ENCODE data around the gene MSL3B.

Gene MSL3B

GRCh38 chr2:233852056-233852455 lies 16.1 kb downstream of the MSL3B start:
- in situ Hi-C loops (cut with HindIII; ENCODE audit: low pct_unique_long_range_greater_than_20kb, low sequenced_read_pairs), result no loop called here
- no peak for ATAC-seq

DNA sequence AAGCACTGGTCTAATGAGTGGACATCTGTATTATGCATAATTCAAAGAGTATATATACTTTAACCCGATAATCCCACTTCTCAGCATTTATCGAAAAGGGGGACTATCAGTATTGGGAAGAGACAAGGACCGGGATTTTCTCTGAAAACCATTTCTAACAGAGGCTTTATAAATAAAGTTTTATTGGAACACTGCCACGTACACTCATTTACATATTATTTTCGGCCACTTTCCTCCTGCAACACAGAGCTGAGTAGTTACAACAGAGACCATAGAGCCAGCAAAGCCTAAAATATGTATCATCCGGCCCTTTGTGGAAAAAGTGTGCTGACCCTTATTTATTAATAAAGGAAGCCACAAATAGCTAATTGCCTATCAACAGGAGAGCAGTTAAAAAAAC lies 17.0 kb downstream of the MSL3B start:
- H3K9me3 ChIP-seq (ENCODE audit: control insufficient read depth, insufficient read depth, low read depth, low read length), result no peaks in the 10 kb centered on the region
- ATAC-seq, result no peak
- ChIA-PET POLR2A (no interaction called here), CTCF (no interaction called here)
- in situ Hi-C loops (cut with HindIII; ENCODE audit: low pct_unique_long_range_greater_than_20kb, low sequenced_read_pairs), result no loop called here
- H3K4me3 ChIP-seq (ENCODE audit: low read depth in 2 of 2, low read length in 2 of 2), result no peak overlapping the region
- H3K27ac ChIP-seq (ENCODE audit: low read length), result peak overlapping the region; percentile 79
- no peak for DNase-seq (ENCODE audit: low read depth, low spot score)
- 0 out of 2 replicates have a peak, but pooled peaks have one; percentile 2 for TF ChIP-seq POLR2AphosphoS5 (IDR thresholded peaks at IDR 0.05; ENCODE audit: low read depth, low read length)
- TF ChIP-seq, protein P1, sequence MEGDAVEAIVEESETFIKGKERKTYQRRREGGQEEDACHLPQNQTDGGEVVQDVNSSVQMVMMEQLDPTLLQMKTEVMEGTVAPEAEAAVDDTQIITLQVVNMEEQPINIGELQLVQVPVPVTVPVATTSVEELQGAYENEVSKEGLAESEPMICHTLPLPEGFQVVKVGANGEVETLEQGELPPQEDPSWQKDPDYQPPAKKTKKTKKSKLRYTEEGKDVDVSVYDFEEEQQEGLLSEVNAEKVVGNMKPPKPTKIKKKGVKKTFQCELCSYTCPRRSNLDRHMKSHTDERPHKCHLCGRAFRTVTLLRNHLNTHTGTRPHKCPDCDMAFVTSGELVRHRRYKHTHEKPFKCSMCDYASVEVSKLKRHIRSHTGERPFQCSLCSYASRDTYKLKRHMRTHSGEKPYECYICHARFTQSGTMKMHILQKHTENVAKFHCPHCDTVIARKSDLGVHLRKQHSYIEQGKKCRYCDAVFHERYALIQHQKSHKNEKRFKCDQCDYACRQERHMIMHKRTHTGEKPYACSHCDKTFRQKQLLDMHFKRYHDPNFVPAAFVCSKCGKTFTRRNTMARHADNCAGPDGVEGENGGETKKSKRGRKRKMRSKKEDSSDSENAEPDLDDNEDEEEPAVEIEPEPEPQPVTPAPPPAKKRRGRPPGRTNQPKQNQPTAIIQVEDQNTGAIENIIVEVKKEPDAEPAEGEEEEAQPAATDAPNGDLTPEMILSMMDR (IDR thresholded peaks at IDR 0.05), result no peak
- no peaks in the 10 kb centered on the region for H3K27me3 ChIP-seq (ENCODE audit: control insufficient read depth, insufficient read depth, low read length)
- peaks cover 28% of the 10 kb centered on the region for H3K4me1 ChIP-seq (ENCODE audit: control insufficient read depth, insufficient read depth, low read length)
- peaks cover 38% of the 10 kb centered on the region for H3K36me3 ChIP-seq (ENCODE audit: control insufficient read depth, insufficient read depth, low read length)
- BruUV-seq (replicated peaks), result no TSS peak
- intact Hi-C loops (cut with micrococcal nuclease; ENCODE audit: unreplicated experiment), result no loop called here

More at GRCh38 chr2:233852056-233852455, 16.1 kb downstream of the MSL3B start:
- no TSS peak for BruUV-seq (replicated peaks)
- Histone ChIP-seq H3K27me3 (ENCODE audit: control insufficient read depth, insufficient read depth, low read length) (no peaks in the 10 kb centered on the region), H3K4me1 (ENCODE audit: control insufficient read depth, insufficient read depth, low read length) (peaks cover 28% of the 10 kb centered on the region), H3K27ac (ENCODE audit: low read length) (peak overlapping the region; percentile 99), H3K4me3 (ENCODE audit: low read depth in 2 of 2, low read length in 2 of 2) (peak overlapping the region; percentile 88 to 94), H3K36me3 (ENCODE audit: control insufficient read depth, insufficient read depth, low read length) (peaks cover 38% of the 10 kb centered on the region), H3K9me3 (ENCODE audit: control insufficient read depth, insufficient read depth, low read depth, low read length) (no peaks in the 10 kb centered on the region)
- ChIA-PET POLR2A (no interaction called here), CTCF (no interaction called here)
- intact Hi-C loops (cut with micrococcal nuclease; ENCODE audit: unreplicated experiment), result no loop called here
- DNase-seq (ENCODE audit: low read depth, low spot score), result no peak
- 0 out of 2 replicates have a peak, but pooled peaks have one; percentile 18 for TF ChIP-seq POLR2AphosphoS5 (IDR thresholded peaks at IDR 0.05; ENCODE audit: low read depth, low read length)
- TF ChIP-seq, protein P1 (IDR thresholded peaks at IDR 0.05), result no peak

GRCh38 chr2:233850745-233851144 lies 17.4 kb downstream of the MSL3B start:
- ChIA-PET POLR2A (no interaction called here), CTCF (no interaction called here)
- in situ Hi-C loops (cut with HindIII; ENCODE audit: low pct_unique_long_range_greater_than_20kb, low sequenced_read_pairs) (no loop called here), intact Hi-C loops (cut with micrococcal nuclease; ENCODE audit: unreplicated experiment) (no loop called here)
- Histone ChIP-seq H3K4me3 (ENCODE audit: low read depth in 2 of 2, low read length in 2 of 2) (no peak overlapping the region), H3K27me3 (ENCODE audit: control insufficient read depth, insufficient read depth, low read length) (no peaks in the 10 kb centered on the region), H3K36me3 (ENCODE audit: control insufficient read depth, insufficient read depth, low read length) (peaks cover 40% of the 10 kb centered on the region), H3K9me3 (ENCODE audit: control insufficient read depth, insufficient read depth, low read depth, low read length) (no peaks in the 10 kb centered on the region), H3K4me1 (ENCODE audit: control insufficient read depth, insufficient read depth, low read length) (peaks cover 27% of the 10 kb centered on the region), H3K27ac (ENCODE audit: low read length) (peak overlapping the region; percentile 79)
- DNase-seq (ENCODE audit: low read depth, low spot score) (no peak), ATAC-seq (no peak)
- TF ChIP-seq TCF7L2 (IDR thresholded peaks at IDR 0.05; ENCODE audit: low read depth, low read length) (no peak), POLR2AphosphoS5 (IDR thresholded peaks at IDR 0.05; ENCODE audit: low read depth, low read length) (no peak), SIN3A (IDR thresholded peaks at IDR 0.05; ENCODE audit: borderline replicate concordance, insufficient read depth, low read depth, low read length) (no peak)
- TF ChIP-seq, protein P1 (IDR thresholded peaks at IDR 0.05), result no peak
- TF ChIP-seq, protein P2, sequence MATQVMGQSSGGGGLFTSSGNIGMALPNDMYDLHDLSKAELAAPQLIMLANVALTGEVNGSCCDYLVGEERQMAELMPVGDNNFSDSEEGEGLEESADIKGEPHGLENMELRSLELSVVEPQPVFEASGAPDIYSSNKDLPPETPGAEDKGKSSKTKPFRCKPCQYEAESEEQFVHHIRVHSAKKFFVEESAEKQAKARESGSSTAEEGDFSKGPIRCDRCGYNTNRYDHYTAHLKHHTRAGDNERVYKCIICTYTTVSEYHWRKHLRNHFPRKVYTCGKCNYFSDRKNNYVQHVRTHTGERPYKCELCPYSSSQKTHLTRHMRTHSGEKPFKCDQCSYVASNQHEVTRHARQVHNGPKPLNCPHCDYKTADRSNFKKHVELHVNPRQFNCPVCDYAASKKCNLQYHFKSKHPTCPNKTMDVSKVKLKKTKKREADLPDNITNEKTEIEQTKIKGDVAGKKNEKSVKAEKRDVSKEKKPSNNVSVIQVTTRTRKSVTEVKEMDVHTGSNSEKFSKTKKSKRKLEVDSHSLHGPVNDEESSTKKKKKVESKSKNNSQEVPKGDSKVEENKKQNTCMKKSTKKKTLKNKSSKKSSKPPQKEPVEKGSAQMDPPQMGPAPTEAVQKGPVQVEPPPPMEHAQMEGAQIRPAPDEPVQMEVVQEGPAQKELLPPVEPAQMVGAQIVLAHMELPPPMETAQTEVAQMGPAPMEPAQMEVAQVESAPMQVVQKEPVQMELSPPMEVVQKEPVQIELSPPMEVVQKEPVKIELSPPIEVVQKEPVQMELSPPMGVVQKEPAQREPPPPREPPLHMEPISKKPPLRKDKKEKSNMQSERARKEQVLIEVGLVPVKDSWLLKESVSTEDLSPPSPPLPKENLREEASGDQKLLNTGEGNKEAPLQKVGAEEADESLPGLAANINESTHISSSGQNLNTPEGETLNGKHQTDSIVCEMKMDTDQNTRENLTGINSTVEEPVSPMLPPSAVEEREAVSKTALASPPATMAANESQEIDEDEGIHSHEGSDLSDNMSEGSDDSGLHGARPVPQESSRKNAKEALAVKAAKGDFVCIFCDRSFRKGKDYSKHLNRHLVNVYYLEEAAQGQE (IDR thresholded peaks at IDR 0.05; ENCODE audit: insufficient read depth in 1 of 2, low read depth in 2 of 2, low read length in 1 of 2), result no peak
- no TSS peak for BruUV-seq (replicated peaks)
